GM12878 (cell line): Measurements from ENCODE around the gene NAP1L1.

Experiments used
- BRCA1 ChIP-seq: IDR thresholded peaks from 2 replicates; pipeline ENCODE4 v1.6.1; 2011; ENCODE audit warnings: low read depth, low read length, improper control_type of control experiment
- CBX5 ChIP-seq: sonication (generic); IDR thresholded peaks from 2 replicates; pipeline ENCODE4 v1.6.1; 2016; ENCODE audit warnings: low read depth, moderate library complexity, mild to moderate bottlenecking, inconsistent platforms
- CEBPB ChIP-seq, 2 experiments: fragments of 150-350 bp in 1 of 2; IDR thresholded peaks; 2 replicates each; pipeline ENCODE4 v1.6.1; 2012 to 2014; ENCODE audit warnings: low read depth in 2 of 2, low read length in 2 of 2, borderline replicate concordance in 1 of 2, inconsistent platforms in 1 of 2
- CHD2 ChIP-seq: IDR thresholded peaks from 2 replicates; pipeline ENCODE4 v1.6.1; 2011; ENCODE audit warnings: low read depth, low read length, improper control_type of control experiment, borderline replicate concordance
- CREM ChIP-seq: IDR thresholded peaks from 2 replicates; pipeline ENCODE4 v1.6.1; 2014; ENCODE audit warnings: antibody characterized with exemption, low read depth
- CTCF ChIP-seq, 3 experiments: IDR thresholded peaks in 2 of 3; conservative IDR thresholded peaks in 1 of 3; 2 replicates each; pipeline ENCODE4 v1.5.1; 2011; ENCODE audit warnings: low read depth in 3 of 3, low read length in 3 of 3, mild to moderate bottlenecking in 3 of 3, control low read depth in 2 of 3, moderate library complexity in 2 of 3, inconsistent platforms in 1 of 3, mixed read lengths in 1 of 3; ENCODE audit not compliant: control insufficient read depth in 2 of 3, insufficient read depth in 1 of 3; ENCODE audit errors: extremely low read depth in 1 of 3
- EZH2 ChIP-seq: IDR thresholded peaks from 2 replicates; pipeline ENCODE4 v1.6.1; 2012; ENCODE audit warnings: low read depth, mild to moderate bottlenecking, control low read depth, inconsistent platforms, low read length, borderline replicate concordance; ENCODE audit not compliant: control insufficient read depth
- POLR2A ChIP-seq: IDR thresholded peaks from 2 replicates; pipeline ENCODE4 v1.6.1; 2011; ENCODE audit warnings: low read depth, mild to moderate bottlenecking, low read length
- POLR2AphosphoS5 ChIP-seq: IDR thresholded peaks from 2 replicates; pipeline ENCODE4 v1.6.1; 2011; ENCODE audit warnings: mild to moderate bottlenecking, low read length, inconsistent platforms
- PRDM15 ChIP-seq: fragments of 450-650 bp; formaldehyde crosslinking; IDR thresholded peaks from 2 replicates; pipeline ENCODE4 v1.4.0; 2020; ENCODE audit warnings: mild to moderate bottlenecking, moderate library complexity
- SIN3A ChIP-seq: IDR thresholded peaks from 2 replicates; pipeline ENCODE4 v1.6.1; 2012; ENCODE audit warnings: low read depth, low read length, improper control_type of control experiment
- SMC3 ChIP-seq: IDR thresholded peaks from 2 replicates; pipeline ENCODE4 v1.6.1; 2011; ENCODE audit warnings: low read length, improper control_type of control experiment, borderline replicate concordance
- TAF1 ChIP-seq: IDR thresholded peaks from 2 replicates; pipeline ENCODE4 v1.6.1; 2011; ENCODE audit warnings: mild to moderate bottlenecking, low read depth, low read length, borderline replicate concordance
- ZZZ3 ChIP-seq: IDR thresholded peaks from 2 replicates; pipeline ENCODE4 v1.6.1; 2011; ENCODE audit warnings: low read depth; ENCODE audit not compliant: control insufficient read depth, insufficient read length

DNA sequence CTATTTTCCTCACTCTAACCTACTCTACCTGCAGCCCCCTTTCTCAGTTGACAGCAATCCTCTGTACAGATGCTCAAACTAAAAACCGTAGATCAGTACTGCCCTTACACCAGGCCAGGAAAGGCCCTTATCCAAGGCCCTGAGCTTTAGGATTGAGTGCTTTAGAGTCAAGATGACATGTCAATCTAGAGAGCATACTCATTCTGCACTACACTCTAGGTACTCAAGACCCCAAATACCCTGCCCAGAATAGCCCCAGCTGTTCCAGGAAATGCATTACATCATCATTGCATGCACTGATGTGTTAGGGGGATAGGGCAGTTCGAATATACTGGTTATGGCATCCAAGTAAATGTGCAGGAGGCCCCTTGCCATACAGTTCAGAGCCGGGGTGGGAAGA, 49.4 kb downstream of the NAP1L1 start:
- TF ChIP-seq POLR2A (no peak), PRDM15 (CRISPR knock-in tag) (no peak), CREM (no peak), ZZZ3 (no peak), CHD2 (no peak), EZH2 (no peak), CBX5 (no peak), BRCA1 (no peak), SIN3A (no peak), SMC3 (no peak), POLR2AphosphoS5 (no peak), CTCF (IDR thresholded peaks at IDR 0.05 in 2 of 3, conservative IDR thresholded peaks at IDR 0.05 in 1 of 3; ENCODE audit: control insufficient read depth in 2 of 3, extremely low read depth in 1 of 3, insufficient read depth in 1 of 3, low read depth in 3 of 3, low read length in 3 of 3) (no peak), CEBPB (IDR thresholded peaks at IDR 0.05; ENCODE audit: borderline replicate concordance in 1 of 2, low read depth in 2 of 2, low read length in 2 of 2) (no peak), TAF1 (no peak)
